Activated CD8-positive, alpha-beta memory T cell treated with anti-CD3 and anti-CD28 coated beads, Interleukin-2, amount 50 U/mL, for 4 hours (primary cell): Measurements from ENCODE around the gene ACOXL.
"Not testable (repeated sequence)": the region's sequence is repeated elsewhere in the genome, so short reads cannot be mapped to it uniquely, and the experiment has no call there.

Experiments
- DNase-seq: peaks from one replicate; pipeline ENCODE4 v3.0.0-alpha.2; 2020

Gene ACOXL

DNA sequence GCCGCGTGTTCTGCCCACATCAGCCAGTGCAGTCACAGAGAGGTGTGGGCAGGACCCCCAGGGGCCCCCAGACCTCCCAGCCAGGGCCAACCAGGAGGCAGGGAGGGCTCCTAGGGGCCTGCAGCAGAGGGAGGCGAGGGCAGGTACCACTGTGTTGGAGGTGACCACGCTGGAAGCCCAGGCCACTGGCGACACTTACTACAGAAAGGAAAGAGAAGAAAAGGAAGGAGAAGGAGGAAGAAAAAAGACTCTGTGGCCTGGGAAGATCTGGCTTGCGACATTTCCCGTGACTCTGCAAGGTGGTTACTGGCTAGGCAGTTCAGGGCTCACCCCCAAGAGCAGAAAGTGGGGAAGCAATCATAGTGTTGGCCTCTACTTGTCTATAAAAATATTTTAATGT is 290.3 kb downstream of the ACOXL start:
- no peak for DNase-seq

DNA sequence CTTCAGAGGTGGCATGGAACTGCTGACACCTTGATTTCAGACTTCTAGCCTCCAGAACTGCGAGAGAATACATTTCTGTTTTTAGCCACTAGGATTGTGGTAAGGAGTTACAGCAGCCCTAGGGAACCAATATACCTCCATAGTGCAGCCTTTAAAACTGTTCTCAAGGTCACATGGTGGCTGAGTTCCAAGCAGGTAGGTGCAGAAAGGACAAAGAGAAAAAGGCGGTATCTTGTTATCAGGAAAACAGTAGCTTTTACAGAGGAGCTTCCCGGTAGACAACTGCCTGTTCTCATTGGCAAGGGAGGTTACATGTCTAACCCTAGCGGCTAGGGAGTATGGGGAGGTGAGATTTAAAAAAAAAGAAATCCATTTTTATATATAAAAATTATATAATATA is 292.1 kb downstream of the ACOXL start:
- no peak for DNase-seq

- DNase-seq = no peak
Observed at GRCh38 chr2:111025288-111025687, 292.9 kb downstream of the ACOXL start.

DNA sequence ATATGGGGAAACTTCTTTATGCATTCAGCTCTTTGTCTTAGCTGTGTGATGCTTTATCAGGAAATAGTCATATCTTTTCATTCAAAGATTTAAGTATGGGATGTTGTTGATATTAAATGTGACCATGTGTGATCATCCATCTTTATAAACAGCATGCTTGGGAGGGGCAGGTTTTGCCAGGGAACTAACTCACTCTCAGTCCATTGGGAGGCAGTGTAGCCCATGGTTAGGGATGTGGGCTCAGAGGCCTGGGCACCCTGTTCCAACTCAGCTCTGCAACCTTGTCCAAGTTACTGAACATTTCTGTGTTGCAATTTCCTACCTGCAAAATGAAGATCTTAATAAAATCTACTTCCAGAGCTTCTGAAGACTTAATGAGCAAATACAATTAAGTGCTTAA is 296.3 kb downstream of the ACOXL start:
- no peak for DNase-seq

GRCh38 chr2:111029181-111029927 is 297.0 kb downstream of the ACOXL start:
- DNase-seq = no peak

- no peak for DNase-seq
Observed at GRCh38 chr2:111030260-111030891, 298.0 kb downstream of the ACOXL start.

GRCh38 chr2:111030945-111031344 is 298.6 kb downstream of the ACOXL start:
- DNase-seq = no peak

GRCh38 chr2:111031546-111032478 is 299.4 kb downstream of the ACOXL start:
- no peak for DNase-seq

GRCh38 chr2:111032721-111033429 is 300.5 kb downstream of the ACOXL start:
- DNase-seq = no peak

DNA sequence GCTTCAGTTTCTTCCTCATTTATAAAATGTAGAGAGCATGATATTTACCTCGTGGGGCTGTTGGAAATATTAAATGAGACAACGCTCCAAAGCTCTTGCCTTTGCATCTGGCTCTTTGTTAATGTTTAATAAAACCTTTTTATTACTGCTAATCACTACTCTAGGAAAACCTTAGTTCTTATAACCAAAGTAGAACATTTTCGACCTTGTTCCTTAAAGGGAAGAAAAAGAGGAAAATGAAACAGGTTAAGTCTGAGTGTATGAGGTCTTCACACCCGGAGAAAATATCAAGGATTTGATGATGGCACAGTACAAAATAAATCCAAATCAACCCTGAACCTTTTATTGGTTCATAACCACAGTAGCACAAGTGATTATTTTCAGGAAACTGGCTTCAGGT is 301.8 kb downstream of the ACOXL start:
- no peak for DNase-seq

DNA sequence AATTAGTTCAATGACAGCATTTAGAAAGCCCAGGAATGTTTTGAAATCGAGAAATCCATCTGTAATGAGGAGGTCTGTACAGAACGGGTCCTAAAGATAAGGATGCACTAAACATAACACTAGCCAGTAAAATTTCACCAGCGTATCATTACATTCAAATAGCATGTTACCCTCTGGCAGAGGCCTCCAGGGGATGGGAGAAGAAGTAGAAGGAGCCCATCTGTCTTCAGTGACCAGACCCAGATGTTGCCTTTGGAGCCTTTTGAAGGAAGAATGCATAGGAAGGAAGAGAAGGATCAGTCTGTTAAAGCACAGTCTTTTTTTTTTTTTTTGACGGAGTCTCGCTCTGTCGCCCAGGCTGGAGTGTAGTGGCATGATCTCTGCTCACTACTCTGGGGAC is 302.2 kb downstream of the ACOXL start:
- DNase-seq = no peak

DNA sequence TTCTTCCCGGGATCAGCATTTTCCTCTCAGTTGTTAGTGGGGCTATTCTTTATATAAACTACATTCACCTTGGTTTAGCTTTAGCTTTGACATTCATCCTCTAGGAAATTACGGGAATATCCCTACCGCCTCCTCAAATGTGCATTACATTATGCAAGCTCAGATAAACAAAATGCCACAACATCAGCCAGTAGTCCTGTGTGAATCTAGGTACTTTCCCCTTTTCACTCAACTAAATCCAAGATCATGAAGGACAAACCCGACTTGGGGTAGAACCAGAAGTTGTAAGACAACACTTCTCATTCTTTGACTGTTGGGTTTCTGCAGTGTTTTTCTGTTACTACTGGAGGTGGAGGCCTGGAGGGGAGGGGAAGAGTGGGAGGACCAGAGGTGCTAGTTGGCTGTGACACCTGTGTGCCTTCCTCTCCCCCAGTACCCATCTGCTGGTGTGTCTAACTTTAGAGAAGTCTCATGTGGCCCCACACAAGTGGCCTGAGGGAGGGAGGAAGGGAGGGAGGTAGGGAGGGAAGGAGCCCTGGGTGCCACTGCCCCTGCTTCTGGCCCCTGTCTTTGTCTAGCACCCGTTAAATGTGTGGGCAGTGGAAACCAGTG is 303.6 kb downstream of the ACOXL start:
- DNase-seq = no peak

DNA sequence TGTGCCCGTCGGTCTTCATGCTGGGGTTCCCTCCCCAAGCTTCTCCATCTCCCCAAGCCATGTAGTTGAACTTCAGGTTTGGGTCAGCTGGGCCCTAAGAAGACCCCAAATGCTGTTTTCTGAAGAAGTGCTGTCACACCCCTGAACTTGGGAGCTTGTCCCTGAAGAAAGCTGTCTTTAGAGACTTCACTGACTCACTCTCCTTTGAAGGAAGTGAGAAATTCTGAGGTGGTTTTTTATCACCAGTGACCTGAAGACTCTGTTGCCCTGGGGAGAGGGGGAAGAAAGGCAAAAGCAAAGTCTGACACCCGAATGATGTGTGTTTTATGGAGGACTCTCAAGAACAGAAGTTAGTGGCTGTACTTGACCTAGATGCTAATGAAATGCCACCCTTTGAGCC is 304.8 kb downstream of the ACOXL start:
- no peak for DNase-seq

DNA sequence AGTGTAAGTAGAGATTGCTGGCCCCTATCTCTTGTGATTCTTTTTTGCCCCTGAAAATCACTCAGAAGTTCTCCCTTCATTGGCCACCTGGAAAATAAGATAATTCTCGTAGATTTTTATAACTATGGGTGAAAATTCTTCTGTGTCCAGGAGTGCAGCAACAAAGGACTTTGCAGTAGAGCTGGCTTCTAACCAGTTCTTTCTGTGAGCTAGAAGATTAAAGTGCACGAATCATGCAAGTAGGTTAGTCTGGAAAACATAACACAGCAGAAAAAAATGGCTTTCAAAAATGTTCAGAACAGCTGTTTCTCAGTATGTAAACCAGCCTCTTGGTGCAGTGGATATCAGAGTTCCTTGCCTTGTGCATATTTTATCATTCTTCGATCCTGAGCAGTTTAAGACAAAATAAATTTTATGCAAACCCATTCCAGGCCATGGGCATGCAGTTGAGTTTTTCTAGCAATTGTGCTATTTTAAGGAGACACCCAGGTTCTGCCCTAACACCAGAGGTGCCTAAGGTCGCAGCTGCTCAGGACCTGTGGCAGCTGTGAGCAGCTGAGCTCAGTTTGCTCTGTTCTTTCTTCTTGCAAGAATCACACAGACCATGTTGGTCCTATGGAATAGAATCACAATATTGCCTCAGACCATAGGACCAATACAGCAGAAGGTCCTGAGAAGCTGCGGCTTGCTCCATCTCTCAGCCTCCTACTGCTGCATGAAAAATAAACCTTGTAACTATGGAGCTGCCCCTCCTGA is 307.4 kb downstream of the ACOXL start:
- DNase-seq = no peak

DNA sequence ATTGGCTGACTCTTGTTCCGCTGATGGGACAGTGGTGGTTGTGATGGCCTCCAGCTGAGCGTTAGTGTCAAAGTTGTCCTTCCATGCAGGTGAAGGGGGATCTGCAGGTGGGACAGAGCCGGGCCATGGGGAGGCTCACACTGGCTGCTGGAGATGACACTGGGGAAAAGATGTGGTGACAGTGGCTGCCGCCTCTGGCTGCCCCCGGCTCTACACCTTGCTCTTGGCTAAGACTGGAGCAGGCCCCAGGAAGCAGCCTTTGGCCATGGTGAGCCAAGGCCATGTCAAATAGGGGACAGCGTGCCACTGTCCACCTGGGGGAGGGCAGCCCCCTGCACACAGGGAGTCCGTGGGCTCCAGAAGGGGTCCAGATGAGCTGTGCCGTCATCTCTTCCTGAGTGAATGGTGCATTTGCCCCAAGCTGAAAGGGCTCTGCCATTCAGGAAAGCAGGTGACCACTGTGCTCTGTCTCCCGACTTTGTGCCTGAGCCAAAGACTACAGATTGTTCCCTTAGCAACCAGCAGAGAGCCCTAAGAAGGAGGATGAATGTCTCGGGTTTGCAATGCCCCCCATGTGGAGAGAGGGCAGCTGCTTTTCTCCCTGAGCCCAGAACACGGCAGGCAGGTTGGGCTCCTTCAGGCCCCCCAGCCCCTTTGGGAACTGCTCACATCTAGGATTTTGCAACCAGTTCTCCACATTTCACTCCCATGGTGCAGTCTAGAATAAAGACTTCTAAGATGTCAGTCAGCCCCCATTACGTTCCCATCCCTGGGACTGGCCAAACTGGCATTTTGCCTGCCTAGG is 309.2 kb downstream of the ACOXL start:
- no peak for DNase-seq

DNA sequence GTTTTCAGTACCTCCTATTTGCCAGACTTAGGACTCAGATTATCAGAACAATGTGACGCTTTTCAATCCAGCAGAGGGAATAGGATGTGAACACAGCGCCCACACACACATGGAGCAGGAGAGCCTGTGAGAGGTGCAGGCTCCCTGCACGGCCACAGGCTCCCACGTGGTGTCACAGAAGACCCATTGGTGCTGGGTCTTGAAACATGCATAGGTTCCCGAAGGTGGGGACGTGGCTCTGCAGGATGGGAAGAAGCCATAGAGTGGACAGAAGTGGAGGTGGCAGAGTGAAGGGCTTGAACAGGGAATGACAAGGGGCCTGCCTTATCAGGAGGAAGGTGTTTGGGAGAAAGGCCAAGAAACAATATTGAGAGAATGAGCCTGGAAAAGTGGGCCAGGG is 309.9 kb downstream of the ACOXL start:
- no peak for DNase-seq

DNA sequence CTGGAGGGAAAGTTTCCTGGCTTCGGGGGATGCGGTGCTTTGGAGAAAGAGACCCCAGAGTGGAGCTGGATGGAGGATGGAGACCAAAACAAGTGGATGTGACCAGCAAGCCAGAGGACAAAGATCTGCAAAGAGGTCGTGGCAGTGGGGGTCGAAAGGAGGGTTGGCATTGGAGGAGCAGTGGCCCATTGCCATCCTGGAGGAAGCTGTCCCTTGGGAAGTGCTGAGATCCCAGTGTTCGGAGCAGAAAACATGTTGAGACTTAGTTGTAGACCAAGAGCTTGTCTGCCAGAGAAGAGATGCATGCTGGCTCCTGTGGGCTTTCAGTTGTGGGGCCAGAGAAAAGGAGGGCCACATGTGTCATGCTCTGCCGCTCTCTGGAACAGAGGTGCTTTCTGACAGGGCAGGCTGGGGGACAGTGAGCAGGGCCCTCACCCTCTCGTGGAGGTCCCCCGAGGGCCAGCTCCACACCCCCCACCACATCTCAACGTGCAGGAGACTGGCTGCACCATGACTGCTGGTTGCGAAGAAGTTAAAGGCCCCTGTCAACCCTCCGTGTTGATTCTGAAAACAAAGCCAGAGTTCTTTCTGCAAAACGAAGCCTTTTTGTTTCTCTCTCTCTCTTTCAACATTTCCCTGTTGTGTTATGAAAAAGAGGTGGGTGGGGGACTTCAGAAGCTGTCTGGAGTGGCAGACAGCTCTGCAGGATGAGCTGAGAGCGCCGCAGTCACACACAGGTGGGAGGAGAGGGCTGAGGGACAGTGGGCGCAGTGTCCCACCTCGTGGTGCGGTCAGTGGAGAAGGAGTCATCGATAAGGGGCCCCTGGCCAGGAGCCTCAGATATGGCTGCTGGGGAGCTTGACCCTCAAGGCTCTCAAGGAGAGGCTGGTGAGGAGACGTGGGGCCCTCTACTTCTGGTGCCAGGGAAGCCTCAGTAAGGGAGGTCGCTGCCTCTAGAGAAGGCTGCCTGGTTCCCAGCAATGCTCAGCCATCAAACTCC is 310.7 kb downstream of the ACOXL start:
- no peak for DNase-seq

DNA sequence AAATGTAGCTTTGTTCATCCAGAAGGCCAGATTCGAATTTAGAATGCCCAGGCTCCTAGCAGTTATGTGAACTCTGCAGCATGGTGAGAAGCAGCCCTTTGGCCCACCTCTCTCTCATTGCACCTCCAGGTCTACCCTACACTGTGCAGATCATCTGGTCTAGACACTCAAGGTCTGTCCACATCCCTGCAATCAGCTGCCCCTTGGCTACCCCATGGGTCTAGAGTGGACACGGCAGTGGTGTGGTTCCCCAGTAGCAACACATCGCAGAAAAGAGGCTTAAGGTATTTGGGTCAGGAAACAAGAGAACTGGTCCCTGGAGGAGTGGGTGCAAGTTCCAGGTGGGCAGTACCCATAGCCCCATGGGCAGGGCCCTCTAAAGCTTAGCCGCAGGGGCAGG is 311.7 kb downstream of the ACOXL start:
- DNase-seq = no peak

DNA sequence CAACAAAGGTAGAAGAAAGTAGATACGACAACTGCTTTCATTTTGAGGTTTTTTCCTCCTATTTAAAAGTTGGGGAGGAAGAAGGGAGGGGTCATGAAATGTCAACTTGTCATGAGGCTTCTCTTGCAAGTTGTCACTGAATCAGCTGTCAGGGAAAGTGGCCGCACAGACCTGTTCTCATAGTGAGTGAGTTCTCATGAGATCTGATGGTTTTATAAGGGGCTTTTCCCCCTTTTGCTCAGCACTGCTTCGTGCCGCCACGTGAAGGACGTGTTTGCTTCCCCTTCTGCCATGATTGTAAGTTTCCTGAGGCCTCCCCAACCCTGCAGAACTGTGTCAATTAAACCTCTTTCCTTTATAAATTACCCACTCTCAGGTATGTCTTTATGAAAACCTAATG is 312.9 kb downstream of the ACOXL start:
- not testable (repeated sequence) for DNase-seq
